ENCODE results near the gene PRR20G.
"Not testable (repeated sequence)": the region's sequence is repeated elsewhere in the genome, so short reads cannot be mapped to it uniquely, and the experiment has no call there.

The PRR20G gene

GRCh38 chr3:127320529-127321121 is 32.8 kb upstream of the PRR20G start:
- Histone ChIP-seq H3K27ac (ENCODE audit: low read depth, low read length) (no peak overlapping the region), H3K4me1 (ENCODE audit: control insufficient read depth, low read length) (no peaks in the 10 kb centered on the region), H3K36me3 (ENCODE audit: control insufficient read depth, low read length) (no peaks in the 10 kb centered on the region), H3K9me2 (replicated peaks; ENCODE audit: control insufficient read depth, low read length) (no peaks in the 10 kb centered on the region), H3K4me3 (ENCODE audit: low read length) (no peak overlapping the region), H3K4me2 (ENCODE audit: low read length) (no peak overlapping the region), H3K9me3 (ENCODE audit: control insufficient read depth, insufficient read depth, low read length) (no peaks in the 10 kb centered on the region), H3K27me3 (ENCODE audit: control insufficient read depth, low read length) (no peaks in the 10 kb centered on the region), H4K20me1 (ENCODE audit: control insufficient read depth, insufficient read depth, low read depth, low read length) (no peaks in the 10 kb centered on the region), H3K79me2 (ENCODE audit: control insufficient read depth, low read length) (no peaks in the 10 kb centered on the region), H3F3A (ENCODE audit: control insufficient read depth, insufficient read depth) (no peaks in the 10 kb centered on the region)
- TF ChIP-seq CTCF (IDR thresholded peaks at IDR 0.05; ENCODE audit: low read depth, low read length, poor library complexity, severe bottlenecking) = no peak
- no peak for TF ChIP-seq EZH2phosphoT487 (IDR thresholded peaks at IDR 0.05; ENCODE audit: borderline replicate concordance, low read length)

GRCh38 chr3:127316685-127317084 is 28.8 kb upstream of the PRR20G start:
- H3K9me2 ChIP-seq (replicated peaks; ENCODE audit: control insufficient read depth, low read length) = no peaks in the 10 kb centered on the region
- no peaks in the 10 kb centered on the region for H4K20me1 ChIP-seq (ENCODE audit: control insufficient read depth, insufficient read depth, low read depth, low read length)
- no peak overlapping the region for H3K4me2 ChIP-seq (ENCODE audit: low read length)
- H3F3A ChIP-seq (ENCODE audit: control insufficient read depth, insufficient read depth) = no peaks in the 10 kb centered on the region
- H3K79me2 ChIP-seq (ENCODE audit: control insufficient read depth, low read length) = no peaks in the 10 kb centered on the region
- no peaks in the 10 kb centered on the region for H3K4me1 ChIP-seq (ENCODE audit: control insufficient read depth, low read length)
- no peak overlapping the region for H3K27ac ChIP-seq (ENCODE audit: low read depth, low read length)
- no peak for TF ChIP-seq CTCF (IDR thresholded peaks at IDR 0.05; ENCODE audit: low read depth, low read length, poor library complexity, severe bottlenecking)
- TF ChIP-seq EZH2phosphoT487 (IDR thresholded peaks at IDR 0.05; ENCODE audit: borderline replicate concordance, low read length) = no peak
- H3K27me3 ChIP-seq (ENCODE audit: control insufficient read depth, low read length) = no peaks in the 10 kb centered on the region
- H3K36me3 ChIP-seq (ENCODE audit: control insufficient read depth, low read length) = no peaks in the 10 kb centered on the region
- H3K9me3 ChIP-seq (ENCODE audit: control insufficient read depth, insufficient read depth, low read length) = no peaks in the 10 kb centered on the region
- H3K4me3 ChIP-seq (ENCODE audit: low read length) = no peak overlapping the region

- no peaks in the 10 kb centered on the region for H4K20me1 ChIP-seq (ENCODE audit: control insufficient read depth, insufficient read depth, low read depth, low read length)
- H3K4me2 ChIP-seq (ENCODE audit: low read length) = no peak overlapping the region
- H3K9me2 ChIP-seq (replicated peaks; ENCODE audit: control insufficient read depth, low read length) = no peaks in the 10 kb centered on the region
- TF ChIP-seq CTCF (IDR thresholded peaks at IDR 0.05; ENCODE audit: low read depth, low read length, poor library complexity, severe bottlenecking) (no peak), EZH2phosphoT487 (IDR thresholded peaks at IDR 0.05; ENCODE audit: borderline replicate concordance, low read length) (no peak)
- H3K4me3 ChIP-seq (ENCODE audit: low read length) = no peak overlapping the region
- H3K27me3 ChIP-seq (ENCODE audit: control insufficient read depth, low read length) = no peaks in the 10 kb centered on the region
- no peak overlapping the region for H3K27ac ChIP-seq (ENCODE audit: low read depth, low read length)
- H3K9me3 ChIP-seq (ENCODE audit: control insufficient read depth, insufficient read depth, low read length) = no peaks in the 10 kb centered on the region
- no peaks in the 10 kb centered on the region for H3K36me3 ChIP-seq (ENCODE audit: control insufficient read depth, low read length)
- no peaks in the 10 kb centered on the region for H3K79me2 ChIP-seq (ENCODE audit: control insufficient read depth, low read length)
- no peaks in the 10 kb centered on the region for H3F3A ChIP-seq (ENCODE audit: control insufficient read depth, insufficient read depth)
- H3K4me1 ChIP-seq (ENCODE audit: control insufficient read depth, low read length) = no peaks in the 10 kb centered on the region
These were observed 25.0 kb upstream of the PRR20G start for GRCh38 chr3:127312818-127313217.

GRCh38 chr3:127308821-127309220 is 21.0 kb upstream of the PRR20G start:
- H3K9me2 ChIP-seq (replicated peaks; ENCODE audit: control insufficient read depth, low read length); H3K27me3 ChIP-seq (ENCODE audit: control insufficient read depth, low read length); H3K4me2 ChIP-seq (ENCODE audit: low read length); H4K20me1 ChIP-seq (ENCODE audit: control insufficient read depth, insufficient read depth, low read depth, low read length); H3K4me3 ChIP-seq (ENCODE audit: low read length); H3K4me1 ChIP-seq (ENCODE audit: control insufficient read depth, low read length); H3K27ac ChIP-seq (ENCODE audit: low read depth, low read length); H3K36me3 ChIP-seq (ENCODE audit: control insufficient read depth, low read length); H3F3A ChIP-seq (ENCODE audit: control insufficient read depth, insufficient read depth); H3K79me2 ChIP-seq (ENCODE audit: control insufficient read depth, low read length); H3K9me3 ChIP-seq (ENCODE audit: control insufficient read depth, insufficient read depth, low read length): not testable (repeated sequence)
